Esophagus muscularis mucosa (tissue), 4 donors: ENCODE measurements around the gene NBEAL2. TPM values are rescaled to one million over a fixed set of nuclear protein-coding genes. Genes with fewer than 3 reads are reported as not detected.
A peak's percentile ranks its signal among the peaks of the same experiment; 100 is the strongest.

Experiments used
- DNase-seq: peaks from one replicate; pipeline ENCODE4 v3.0.0-alpha.2; 2017; ENCODE audit errors: extremely low spot score
- H3K27ac ChIP-seq, 4 donors: fragments of 200-600 bp; sonication (generic); replicated peaks in 1 of 4; 1 replicate in 3 of 4; 2 replicates in 1 of 4; pipeline ENCODE4 v1.5.1; 2016 to 2019; ENCODE audit warnings: mild to moderate bottlenecking in 1 of 4
- H3K27me3 ChIP-seq, 4 donors: fragments of 200-600 bp; sonication (generic); one replicate each; pipeline versions ENCODE4 v1.5.1 to v1.6.0; 2016 to 2019
- H3K36me3 ChIP-seq, 4 donors: fragments of 200-600 bp; sonication (generic); one replicate each; pipeline ENCODE4 v1.5.1; 2016 to 2019
- H3K4me1 ChIP-seq, 4 donors: fragments of 200-600 bp; sonication (generic); one replicate each; pipeline ENCODE4 v1.5.1; 2016 to 2019
- H3K4me3 ChIP-seq, 4 donors: fragments of 200-600 bp; sonication (generic); 1 replicate in 2 of 4; 2 replicates in 2 of 4; pipeline ENCODE4 v1.5.1; 2016 to 2019; ENCODE audit warnings: mild to moderate bottlenecking in 4 of 4, moderate library complexity in 1 of 4
- H3K9me3 ChIP-seq, 4 donors: fragments of 200-600 bp; sonication (generic); 1 replicate in 3 of 4; 2 replicates in 1 of 4; pipeline ENCODE4 v1.5.1; 2016 to 2019
- CTCF ChIP-seq, 3 experiments: fragments of 200-600 bp in 2 of 3; fragments of 450-650 bp in 1 of 3; sonication (generic) in 2 of 3; IDR thresholded peaks; one replicate each; pipeline ENCODE4 v1.5.1; 2017 to 2019; ENCODE audit warnings: antibody characterized with exemption in 3 of 3, mild to moderate bottlenecking in 2 of 3, moderate library complexity in 1 of 3
- EP300 ChIP-seq: sonication (generic); formaldehyde crosslinking; IDR thresholded peaks from one replicate; pipeline ENCODE4 v1.6.1; 2017; ENCODE audit warnings: antibody characterized with exemption
- POLR2A ChIP-seq: fragments of 450-650 bp; IDR thresholded peaks from one replicate; pipeline ENCODE4 v1.6.1; 2017; ENCODE audit warnings: antibody characterized with exemption, moderate library complexity, mild to moderate bottlenecking, low read depth
- POLR2AphosphoS5 ChIP-seq, 2 donors: sonication (generic); formaldehyde crosslinking; IDR thresholded peaks; one replicate each; pipeline ENCODE4 v1.6.1; 2017; ENCODE audit warnings: antibody characterized with exemption in 2 of 2
- WGBS: methylation state at CpG from one replicate; pipeline ENCODE4 v1.1.5; 2018; 5-methylcytosine and 5-hydroxymethylcytosine counted together
- intact Hi-C: fragments of 100-400 bp; cut with DNase I; formaldehyde crosslinking; loops from one replicate; pipeline ENCODE4 v1.15.1; 2023
- total RNA-seq, 4 donors: library from RNA; depleted of rRNA; stranded (reverse); fragments of >200 nt; gene quantifications; one replicate each; pipeline versions ENCODE4 v1.1.0 to v1.2.1, GENCODE V29; 2016

NBEAL2 gene
- total RNA-seq, 4 donors from 2014 or later, result 16.6 to 22.1 (median 21.2) TPM

- Histone ChIP-seq H3K36me3 (peaks cover 0 to 7% (median 2%) of the 10 kb centered on the region in 4 donors), H3K27me3 (no peaks in the 10 kb centered on the region), H3K4me1 (peaks cover 75 to 91% (median 90%) of the 10 kb centered on the region in 4 donors), H3K4me3 (no peak overlapping the region), H3K27ac (peak overlapping the region in 3 of 4 donors; percentile 5 to 43 (median 25)), H3K9me3 (no peaks in the 10 kb centered on the region)
- DNase-seq, result no peak
- WGBS, result 62% methylated on average over 5 of the region's 6 CpGs
- intact Hi-C loops, result no loop called here
- TF ChIP-seq EP300 (no peak), POLR2AphosphoS5 (IDR thresholded peaks at IDR 0.05) (peak in 1 of 2 donors; percentile 8)
Observed at GRCh38 chr3:46948830-46949671, 30.4 kb upstream of the NBEAL2 start.

GRCh38 chr3:46950177-46950576, 29.3 kb upstream of the NBEAL2 start:
- DNase-seq, result no peak
- no peak overlapping the region for H3K4me3 ChIP-seq
- H3K27ac ChIP-seq, result no peak overlapping the region
- no peaks in the 10 kb centered on the region for H3K9me3 ChIP-seq
- peaks cover 75 to 91% (median 90%) of the 10 kb centered on the region in 4 donors for H3K4me1 ChIP-seq
- intact Hi-C loops, result no loop called here
- H3K27me3 ChIP-seq, result no peaks in the 10 kb centered on the region
- H3K36me3 ChIP-seq, result peaks cover 0 to 7% (median 2%) of the 10 kb centered on the region in 4 donors
- TF ChIP-seq EP300 (no peak), CTCF (IDR thresholded peaks at IDR 0.05) (no peak), POLR2AphosphoS5 (IDR thresholded peaks at IDR 0.05) (no peak), POLR2A (no peak)
- WGBS, result 100% methylated on average over 2 of the region's 2 CpGs

- no peak for TF ChIP-seq EP300
- no peak for TF ChIP-seq POLR2A
- TF ChIP-seq POLR2AphosphoS5 (IDR thresholded peaks at IDR 0.05), result no peak
- no peak for TF ChIP-seq CTCF (IDR thresholded peaks at IDR 0.05)
- Histone ChIP-seq H3K4me3 (no peak overlapping the region), H3K4me1 (peaks cover 78 to 94% (median 93%) of the 10 kb centered on the region in 4 donors), H3K36me3 (peaks cover 0 to 7% (median 2%) of the 10 kb centered on the region in 4 donors), H3K27ac (no peak overlapping the region), H3K9me3 (no peaks in the 10 kb centered on the region), H3K27me3 (no peaks in the 10 kb centered on the region)
- intact Hi-C loops, result no loop called here
- WGBS, result 72% methylated on average over 7 of the region's 7 CpGs
- DNase-seq, result no peak
Observed at GRCh38 chr3:46950650-46951241, 28.7 kb upstream of the NBEAL2 start.

- no peak for DNase-seq
- H3K4me1 ChIP-seq, result peaks cover 77 to 96% (median 94%) of the 10 kb centered on the region in 4 donors
- H3K27ac ChIP-seq, result no peak overlapping the region
- H3K9me3 ChIP-seq, result no peaks in the 10 kb centered on the region
- intact Hi-C loops, result no loop called here
- TF ChIP-seq CTCF (IDR thresholded peaks at IDR 0.05) (no peak), POLR2AphosphoS5 (IDR thresholded peaks at IDR 0.05) (no peak), EP300 (no peak), POLR2A (no peak)
- no peaks in the 10 kb centered on the region for H3K27me3 ChIP-seq
- H3K4me3 ChIP-seq, result no peak overlapping the region
- H3K36me3 ChIP-seq, result peaks cover 0 to 3% (median 0%) of the 10 kb centered on the region in 4 donors
- 92% methylated on average over 2 of the region's 2 CpGs for WGBS
Observed at GRCh38 chr3:46952813-46953212, 26.7 kb upstream of the NBEAL2 start.

- TF ChIP-seq EP300 (no peak), POLR2AphosphoS5 (IDR thresholded peaks at IDR 0.05) (no peak), POLR2A (no peak), CTCF (IDR thresholded peaks at IDR 0.05) (no peak)
- Histone ChIP-seq H3K9me3 (no peaks in the 10 kb centered on the region), H3K27me3 (no peaks in the 10 kb centered on the region), H3K36me3 (no peaks in the 10 kb centered on the region), H3K4me3 (no peak overlapping the region), H3K27ac (no peak overlapping the region), H3K4me1 (peaks cover 74 to 96% (median 94%) of the 10 kb centered on the region in 4 donors)
- WGBS, result 69% methylated on average over 8 of the region's 8 CpGs
- intact Hi-C loops, result no loop called here
- no peak for DNase-seq
Observed at GRCh38 chr3:46953234-46954010, 26.0 kb upstream of the NBEAL2 start.
